OCI-LY3 (cell line): Measurements from ENCODE around the gene IL1RAP.

ENCODE experiments used
- EZH2phosphoT487 ChIP-seq: fragments of 200-600 bp; shearing (Covaris generic); IDR thresholded peaks from 2 replicates; pipeline ENCODE4 v1.6.1; 2018; ENCODE audit warnings: antibody characterized with exemption, mixed run types, low read depth
- TF ChIP-seq, protein P1 (sequence below): fragments of 200-600, 300-600 bp; sonication (generic); IDR thresholded peaks from 2 replicates; pipeline ENCODE4 v1.5.1; 2014; ENCODE audit warnings: antibody characterized with exemption, low read length, low read depth

GRCh38 chr3:190666821-190667220, 152.9 kb downstream of the IL1RAP start:
- TF ChIP-seq, protein P1, sequence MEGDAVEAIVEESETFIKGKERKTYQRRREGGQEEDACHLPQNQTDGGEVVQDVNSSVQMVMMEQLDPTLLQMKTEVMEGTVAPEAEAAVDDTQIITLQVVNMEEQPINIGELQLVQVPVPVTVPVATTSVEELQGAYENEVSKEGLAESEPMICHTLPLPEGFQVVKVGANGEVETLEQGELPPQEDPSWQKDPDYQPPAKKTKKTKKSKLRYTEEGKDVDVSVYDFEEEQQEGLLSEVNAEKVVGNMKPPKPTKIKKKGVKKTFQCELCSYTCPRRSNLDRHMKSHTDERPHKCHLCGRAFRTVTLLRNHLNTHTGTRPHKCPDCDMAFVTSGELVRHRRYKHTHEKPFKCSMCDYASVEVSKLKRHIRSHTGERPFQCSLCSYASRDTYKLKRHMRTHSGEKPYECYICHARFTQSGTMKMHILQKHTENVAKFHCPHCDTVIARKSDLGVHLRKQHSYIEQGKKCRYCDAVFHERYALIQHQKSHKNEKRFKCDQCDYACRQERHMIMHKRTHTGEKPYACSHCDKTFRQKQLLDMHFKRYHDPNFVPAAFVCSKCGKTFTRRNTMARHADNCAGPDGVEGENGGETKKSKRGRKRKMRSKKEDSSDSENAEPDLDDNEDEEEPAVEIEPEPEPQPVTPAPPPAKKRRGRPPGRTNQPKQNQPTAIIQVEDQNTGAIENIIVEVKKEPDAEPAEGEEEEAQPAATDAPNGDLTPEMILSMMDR: no peak
- no peak for TF ChIP-seq EZH2phosphoT487
